Measurements from ENCODE around the gene PLA2R1.

DNA sequence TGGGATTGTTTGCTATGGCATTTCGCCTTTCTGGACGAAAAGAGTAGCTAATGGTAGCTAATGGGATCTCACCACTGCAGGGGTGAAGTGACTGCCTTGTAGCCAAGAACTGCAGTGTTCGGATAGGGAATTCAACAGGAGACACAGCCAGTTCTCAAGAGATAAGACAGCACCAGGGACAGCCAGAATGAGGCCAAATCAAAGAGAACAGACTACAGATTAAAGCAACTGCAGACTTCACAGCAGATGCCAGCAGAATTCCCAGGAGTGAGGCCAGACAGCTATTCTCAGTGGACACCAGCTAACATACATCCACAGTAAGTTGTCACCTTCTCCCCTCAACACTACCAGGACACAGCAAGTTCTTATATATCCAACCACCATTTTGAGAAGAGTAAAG is 124.0 kb downstream of the PLA2R1 start:
- TF ChIP-seq POLR2AphosphoS5 (IDR thresholded peaks at IDR 0.05) (no peak), POLR2A (IDR thresholded peaks at IDR 0.05) (no peak)
- TF ChIP-seq, protein P1, sequence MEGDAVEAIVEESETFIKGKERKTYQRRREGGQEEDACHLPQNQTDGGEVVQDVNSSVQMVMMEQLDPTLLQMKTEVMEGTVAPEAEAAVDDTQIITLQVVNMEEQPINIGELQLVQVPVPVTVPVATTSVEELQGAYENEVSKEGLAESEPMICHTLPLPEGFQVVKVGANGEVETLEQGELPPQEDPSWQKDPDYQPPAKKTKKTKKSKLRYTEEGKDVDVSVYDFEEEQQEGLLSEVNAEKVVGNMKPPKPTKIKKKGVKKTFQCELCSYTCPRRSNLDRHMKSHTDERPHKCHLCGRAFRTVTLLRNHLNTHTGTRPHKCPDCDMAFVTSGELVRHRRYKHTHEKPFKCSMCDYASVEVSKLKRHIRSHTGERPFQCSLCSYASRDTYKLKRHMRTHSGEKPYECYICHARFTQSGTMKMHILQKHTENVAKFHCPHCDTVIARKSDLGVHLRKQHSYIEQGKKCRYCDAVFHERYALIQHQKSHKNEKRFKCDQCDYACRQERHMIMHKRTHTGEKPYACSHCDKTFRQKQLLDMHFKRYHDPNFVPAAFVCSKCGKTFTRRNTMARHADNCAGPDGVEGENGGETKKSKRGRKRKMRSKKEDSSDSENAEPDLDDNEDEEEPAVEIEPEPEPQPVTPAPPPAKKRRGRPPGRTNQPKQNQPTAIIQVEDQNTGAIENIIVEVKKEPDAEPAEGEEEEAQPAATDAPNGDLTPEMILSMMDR (IDR thresholded peaks at IDR 0.05): no peak
